Measurements from ENCODE around the gene DOCK1. TPM values are rescaled to one million over a fixed set of nuclear protein-coding genes. Genes with fewer than 3 reads are reported as not detected.
"Not testable (repeated sequence)": the region's sequence is repeated elsewhere in the genome, so short reads cannot be mapped to it uniquely, and the experiment has no call there.

The DOCK1 gene
- total RNA-seq, 2 experiments from 2014 or later = 0.14 to 0.18 TPM

- Mint-ChIP-seq H3K27me3 (no peaks in the 10 kb centered on the region), H3K4me3 (no peak overlapping the region), H3K9me3 (peaks cover 7% of the 10 kb centered on the region), H3K4me1 (ENCODE audit: low read depth) (no peaks in the 10 kb centered on the region), H3K27ac (no peak overlapping the region), H3K36me3 (ENCODE audit: low read depth) (no peaks in the 10 kb centered on the region)
- DNase-seq (no peak), ATAC-seq (no peak)
- TF ChIP-seq CTCF (IDR thresholded peaks at IDR 0.05) = no peak
- POLR2A ChIA-PET = no interaction called here
- CTCF ChIA-PET = no interaction called here
- intact Hi-C loops (cut with micrococcal nuclease) = no loop called here
Measured at GRCh38 chr10:126893206-126893605, 12.0 kb upstream of the DOCK1 start.

GRCh38 chr10:126893841-126894240, 11.4 kb upstream of the DOCK1 start:
- intact Hi-C loops (cut with micrococcal nuclease) = no loop called here
- Mint-ChIP-seq H3K4me3 (no peak overlapping the region), H3K36me3 (ENCODE audit: low read depth) (no peaks in the 10 kb centered on the region), H3K27me3 (no peaks in the 10 kb centered on the region), H3K27ac (no peak overlapping the region), H3K9me3 (peaks cover 7% of the 10 kb centered on the region), H3K4me1 (ENCODE audit: low read depth) (no peaks in the 10 kb centered on the region)
- DNase-seq (no peak), ATAC-seq (no peak)
- TF ChIP-seq CTCF (IDR thresholded peaks at IDR 0.05) = no peak
- ChIA-PET POLR2A (no interaction called here), CTCF (no interaction called here)

- no peak for TF ChIP-seq CTCF (IDR thresholded peaks at IDR 0.05)
- Mint-ChIP-seq H3K4me3 (no peak overlapping the region), H3K36me3 (ENCODE audit: low read depth) (no peaks in the 10 kb centered on the region), H3K27me3 (no peaks in the 10 kb centered on the region), H3K9me3 (peaks cover 7% of the 10 kb centered on the region), H3K27ac (no peak overlapping the region), H3K4me1 (ENCODE audit: low read depth) (no peaks in the 10 kb centered on the region)
- CTCF ChIA-PET = no interaction called here
- intact Hi-C loops (cut with micrococcal nuclease) = no loop called here
- POLR2A ChIA-PET = no interaction called here
- DNase-seq = no peak
- no peak for ATAC-seq
Measured at GRCh38 chr10:126895214-126895781, 9.9 kb upstream of the DOCK1 start.

GRCh38 chr10:126898460-126898859, 6.8 kb upstream of the DOCK1 start:
- H3K9me3 Mint-ChIP-seq = peaks cover 2% of the 10 kb centered on the region
- DNase-seq = no peak
- intact Hi-C loops (cut with micrococcal nuclease) = no loop called here
- H3K27ac Mint-ChIP-seq = no peak overlapping the region
- TF ChIP-seq CTCF (IDR thresholded peaks at IDR 0.05) = no peak
- no peaks in the 10 kb centered on the region for H3K4me1 Mint-ChIP-seq (ENCODE audit: low read depth)
- no peak overlapping the region for H3K4me3 Mint-ChIP-seq
- ChIA-PET CTCF (no interaction called here), POLR2A (no interaction called here)
- ATAC-seq = no peak
- peaks cover 5% of the 10 kb centered on the region for H3K27me3 Mint-ChIP-seq
- no peaks in the 10 kb centered on the region for H3K36me3 Mint-ChIP-seq (ENCODE audit: low read depth)

GRCh38 chr10:126899529-126899928, 5.7 kb upstream of the DOCK1 start:
- CTCF ChIA-PET; intact Hi-C loops (cut with micrococcal nuclease); H3K4me1 Mint-ChIP-seq (ENCODE audit: low read depth); POLR2A ChIA-PET; ATAC-seq; H3K27ac Mint-ChIP-seq; H3K4me3 Mint-ChIP-seq; H3K36me3 Mint-ChIP-seq (ENCODE audit: low read depth); H3K27me3 Mint-ChIP-seq; H3K9me3 Mint-ChIP-seq; DNase-seq: not testable (repeated sequence)

GRCh38 chr10:126902157-126902556, 3.1 kb upstream of the DOCK1 start:
- H3K4me1 Mint-ChIP-seq (ENCODE audit: low read depth) = no peaks in the 10 kb centered on the region
- peaks cover 2% of the 10 kb centered on the region for H3K9me3 Mint-ChIP-seq
- H3K36me3 Mint-ChIP-seq (ENCODE audit: low read depth) = peaks cover 1% of the 10 kb centered on the region
- peak; percentile 5 for DNase-seq
- H3K27me3 Mint-ChIP-seq = peaks cover 24% of the 10 kb centered on the region
- no peak overlapping the region for H3K4me3 Mint-ChIP-seq
- ATAC-seq = no peak
- CTCF ChIA-PET = no interaction called here
- no peak overlapping the region for H3K27ac Mint-ChIP-seq
- POLR2A ChIA-PET = no interaction called here
- intact Hi-C loops (cut with micrococcal nuclease) = no loop called here
- TF ChIP-seq CTCF (IDR thresholded peaks at IDR 0.05) = no peak
